Ishikawa (cell line): ENCODE measurements around the gene PARP8.

Experiments used
- CEBPB ChIP-seq: IDR thresholded peaks from 2 replicates; pipeline ENCODE4 v1.6.1; 2012
- CREB1 ChIP-seq: IDR thresholded peaks from 2 replicates; pipeline ENCODE4 v1.6.1; 2012; ENCODE audit warnings: low read depth
- EGR1 ChIP-seq: IDR thresholded peaks from 2 replicates; pipeline ENCODE4 v1.6.1; 2012
- EP300 ChIP-seq: IDR thresholded peaks from 2 replicates; pipeline ENCODE4 v1.6.1; 2012; ENCODE audit warnings: borderline replicate concordance
- FOXM1 ChIP-seq: IDR thresholded peaks from 2 replicates; pipeline ENCODE4 v1.6.1; 2012; ENCODE audit warnings: low read depth, borderline replicate concordance
- NFIC ChIP-seq: IDR thresholded peaks from 2 replicates; pipeline ENCODE4 v1.6.1; 2012
- RAD21 ChIP-seq: IDR thresholded peaks from 2 replicates; pipeline ENCODE4 v1.6.1; 2012; ENCODE audit warnings: low read depth
- REST ChIP-seq: IDR thresholded peaks from 2 replicates; pipeline ENCODE4 v1.6.1; 2012; ENCODE audit warnings: low read depth, mild to moderate bottlenecking
- TAF1 ChIP-seq: IDR thresholded peaks from 2 replicates; pipeline ENCODE4 v1.6.1; 2012; ENCODE audit warnings: low read depth, mild to moderate bottlenecking
- TCF12 ChIP-seq: IDR thresholded peaks from 2 replicates; pipeline ENCODE4 v1.6.1; 2012; ENCODE audit warnings: low read depth
- USF1 ChIP-seq: IDR thresholded peaks from 2 replicates; pipeline ENCODE4 v1.6.1; 2012
- YY1 ChIP-seq: IDR thresholded peaks from 2 replicates; pipeline ENCODE4 v1.6.1; 2012; ENCODE audit warnings: low read depth

GRCh38 chr5:50745221-50745910, 78.9 kb downstream of the PARP8 start:
- TF ChIP-seq CEBPB (no peak), CREB1 (no peak), REST (no peak), EP300 (no peak), FOXM1 (no peak), RAD21 (no peak), TCF12 (no peak), USF1 (no peak), EGR1 (no peak), TAF1 (no peak), NFIC (no peak), YY1 (no peak)
